CD4-positive, alpha-beta T cell treated with Interleukin-1 beta for 1 hour (primary cell): Measurements from ENCODE around the gene APEH.

Experiments used
- DNase-seq, 2 donors: peaks; one replicate each; pipeline ENCODE4 v3.0.0-alpha.2; 2020 to 2022

Gene APEH

DNA sequence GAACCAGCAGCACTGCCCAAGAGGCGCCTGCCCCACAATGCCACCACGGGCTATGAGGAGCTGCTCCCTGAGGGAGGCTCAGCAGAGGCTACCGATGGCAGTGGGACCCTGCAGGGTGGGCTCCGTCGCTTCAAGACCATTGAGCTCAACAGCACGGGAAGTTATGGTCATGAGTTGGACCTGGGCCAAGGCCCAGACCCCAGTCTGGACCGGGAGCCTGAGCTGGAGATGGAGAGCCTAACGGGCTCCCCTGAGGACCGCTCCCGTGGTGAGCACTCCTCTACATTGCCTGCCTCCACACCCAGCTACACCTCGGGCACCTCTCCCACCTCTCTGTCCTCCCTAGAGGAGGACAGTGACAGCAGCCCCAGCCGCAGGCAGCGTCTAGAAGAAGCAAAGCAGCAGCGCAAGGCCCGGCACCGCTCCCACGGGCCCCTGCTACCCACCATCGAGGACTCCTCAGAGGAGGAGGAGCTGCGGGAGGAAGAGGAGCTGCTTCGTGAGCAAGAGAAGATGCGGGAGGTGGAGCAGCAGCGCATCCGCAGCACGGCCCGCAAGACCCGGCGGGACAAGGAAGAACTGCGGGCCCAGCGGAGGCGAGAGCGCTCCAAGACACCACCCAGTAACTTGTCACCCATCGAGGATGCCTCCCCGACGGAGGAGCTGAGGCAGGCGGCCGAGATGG lies 21.8 kb upstream of the APEH start:
- DNase-seq: no peak

DNA sequence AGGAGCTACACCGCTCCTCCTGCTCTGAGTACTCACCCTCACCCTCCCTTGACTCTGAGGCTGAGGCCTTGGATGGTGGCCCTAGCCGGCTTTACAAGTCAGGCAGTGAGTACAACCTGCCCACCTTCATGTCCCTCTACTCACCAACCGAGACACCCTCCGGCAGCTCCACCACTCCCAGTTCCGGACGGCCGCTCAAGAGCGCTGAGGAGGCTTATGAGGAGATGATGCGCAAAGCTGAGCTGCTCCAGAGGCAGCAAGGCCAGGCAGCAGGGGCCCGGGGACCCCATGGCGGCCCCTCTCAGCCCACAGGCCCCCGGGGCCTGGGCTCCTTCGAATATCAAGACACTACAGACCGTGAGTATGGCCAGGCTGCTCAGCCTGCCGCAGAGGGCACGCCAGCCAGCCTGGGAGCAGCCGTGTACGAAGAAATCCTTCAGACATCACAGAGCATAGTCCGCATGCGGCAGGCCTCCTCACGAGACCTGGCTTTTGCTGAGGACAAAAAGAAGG lies 21.2 kb upstream of the APEH start:
- no peak for DNase-seq

DNA sequence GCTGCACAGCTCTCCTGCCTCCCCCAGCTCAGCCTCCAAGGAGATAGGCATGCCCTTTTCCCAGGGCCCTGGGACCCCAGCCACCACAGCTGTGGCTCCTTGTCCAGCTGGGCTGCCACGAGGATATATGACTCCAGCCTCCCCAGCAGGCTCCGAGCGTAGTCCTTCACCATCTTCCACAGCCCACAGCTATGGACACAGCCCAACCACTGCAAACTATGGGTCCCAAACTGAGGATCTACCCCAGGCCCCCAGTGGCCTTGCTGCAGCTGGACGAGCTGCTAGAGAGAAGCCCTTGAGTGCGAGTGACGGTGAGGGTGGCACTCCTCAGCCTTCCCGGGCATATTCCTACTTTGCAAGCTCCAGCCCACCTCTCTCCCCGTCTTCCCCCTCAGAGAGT lies 20.5 kb upstream of the APEH start:
- no peak for DNase-seq

DNA sequence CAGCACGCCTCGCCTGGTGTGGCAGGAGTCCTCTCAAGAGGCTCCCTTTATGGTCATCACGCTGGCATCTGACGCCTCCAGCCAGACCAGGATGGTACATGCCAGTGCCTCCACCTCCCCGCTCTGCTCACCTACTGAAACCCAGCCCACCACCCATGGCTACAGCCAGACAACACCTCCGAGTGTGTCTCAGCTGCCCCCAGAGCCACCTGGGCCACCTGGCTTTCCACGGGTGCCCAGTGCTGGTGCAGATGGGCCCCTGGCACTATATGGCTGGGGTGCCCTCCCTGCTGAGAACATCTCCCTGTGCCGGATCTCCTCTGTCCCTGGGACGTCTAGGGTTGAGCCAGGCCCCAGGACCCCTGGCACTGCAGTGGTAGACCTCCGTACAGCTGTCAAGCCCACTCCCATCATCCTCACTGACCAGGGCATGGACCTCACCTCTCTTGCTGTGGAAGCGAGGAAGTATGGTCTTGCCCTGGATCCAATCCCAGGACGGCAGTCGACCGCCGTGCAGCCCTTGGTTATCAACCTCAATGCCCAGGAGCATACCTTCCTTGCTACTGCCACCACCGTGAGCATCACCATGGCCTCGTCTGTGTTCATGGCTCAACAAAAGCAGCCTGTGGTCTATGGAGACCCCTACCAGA lies 19.9 kb upstream of the APEH start:
- DNase-seq: no peak

DNA sequence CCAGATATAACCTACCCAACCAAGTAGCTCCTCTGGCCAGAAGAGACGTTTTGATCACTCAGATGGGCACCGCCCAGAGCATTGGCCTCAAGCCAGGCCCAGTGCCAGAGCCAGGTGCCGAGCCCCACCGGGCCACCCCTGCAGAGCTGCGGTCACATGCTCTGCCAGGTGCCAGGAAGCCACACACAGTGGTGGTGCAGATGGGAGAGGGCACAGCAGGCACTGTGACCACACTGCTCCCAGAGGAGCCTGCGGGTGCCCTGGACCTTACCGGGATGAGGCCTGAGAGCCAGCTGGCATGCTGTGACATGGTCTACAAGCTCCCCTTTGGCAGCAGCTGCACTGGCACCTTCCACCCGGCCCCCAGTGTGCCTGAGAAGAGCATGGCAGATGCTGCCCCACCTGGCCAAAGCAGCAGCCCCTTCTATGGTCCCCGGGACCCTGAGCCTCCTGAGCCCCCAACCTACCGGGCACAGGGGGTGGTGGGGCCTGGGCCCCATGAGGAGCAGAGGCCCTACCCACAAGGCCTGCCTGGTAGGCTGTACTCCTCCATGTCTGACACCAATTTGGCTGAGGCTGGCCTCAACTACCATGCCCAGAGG lies 19.1 kb upstream of the APEH start:
- DNase-seq: no peak

DNA sequence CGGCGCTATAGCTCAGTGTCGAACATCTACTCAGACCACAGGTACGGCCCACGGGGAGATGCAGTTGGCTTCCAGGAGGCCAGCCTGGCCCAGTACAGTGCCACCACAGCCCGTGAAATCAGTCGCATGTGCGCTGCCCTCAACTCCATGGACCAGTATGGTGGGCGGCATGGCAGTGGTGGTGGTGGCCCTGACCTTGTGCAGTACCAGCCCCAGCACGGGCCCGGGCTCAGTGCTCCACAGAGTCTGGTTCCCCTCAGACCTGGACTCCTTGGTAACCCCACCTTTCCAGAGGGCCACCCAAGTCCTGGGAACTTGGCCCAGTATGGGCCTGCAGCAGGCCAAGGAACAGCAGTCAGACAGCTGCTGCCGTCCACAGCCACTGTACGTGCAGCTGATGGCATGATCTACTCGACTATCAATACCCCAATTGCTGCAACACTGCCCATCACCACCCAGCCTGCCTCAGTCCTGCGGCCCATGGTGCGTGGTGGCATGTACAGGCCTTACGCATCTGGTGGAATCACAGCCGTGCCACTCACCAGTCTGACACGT lies 18.3 kb upstream of the APEH start:
- DNase-seq: no peak

DNA sequence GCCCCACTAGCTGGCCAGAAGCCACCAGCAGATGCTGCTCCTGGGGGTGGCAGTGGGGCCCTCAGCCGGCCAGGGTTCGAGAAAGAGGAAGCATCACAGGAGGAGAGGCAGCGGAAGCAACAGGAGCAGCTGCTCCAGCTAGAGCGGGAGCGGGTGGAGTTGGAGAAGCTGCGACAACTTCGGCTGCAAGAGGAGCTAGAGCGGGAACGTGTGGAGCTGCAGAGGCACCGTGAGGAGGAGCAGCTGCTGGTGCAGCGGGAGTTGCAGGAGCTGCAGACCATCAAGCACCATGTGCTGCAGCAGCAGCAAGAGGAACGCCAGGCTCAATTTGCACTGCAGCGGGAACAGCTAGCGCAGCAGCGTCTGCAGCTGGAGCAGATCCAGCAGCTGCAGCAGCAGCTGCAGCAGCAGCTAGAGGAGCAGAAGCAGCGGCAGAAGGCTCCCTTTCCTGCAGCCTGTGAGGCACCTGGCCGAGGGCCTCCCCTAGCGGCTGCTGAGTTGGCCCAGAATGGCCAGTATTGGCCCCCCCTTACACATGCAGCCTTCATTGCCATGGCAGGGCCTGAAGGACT lies 17.5 kb upstream of the APEH start:
- DNase-seq: no peak

DNA sequence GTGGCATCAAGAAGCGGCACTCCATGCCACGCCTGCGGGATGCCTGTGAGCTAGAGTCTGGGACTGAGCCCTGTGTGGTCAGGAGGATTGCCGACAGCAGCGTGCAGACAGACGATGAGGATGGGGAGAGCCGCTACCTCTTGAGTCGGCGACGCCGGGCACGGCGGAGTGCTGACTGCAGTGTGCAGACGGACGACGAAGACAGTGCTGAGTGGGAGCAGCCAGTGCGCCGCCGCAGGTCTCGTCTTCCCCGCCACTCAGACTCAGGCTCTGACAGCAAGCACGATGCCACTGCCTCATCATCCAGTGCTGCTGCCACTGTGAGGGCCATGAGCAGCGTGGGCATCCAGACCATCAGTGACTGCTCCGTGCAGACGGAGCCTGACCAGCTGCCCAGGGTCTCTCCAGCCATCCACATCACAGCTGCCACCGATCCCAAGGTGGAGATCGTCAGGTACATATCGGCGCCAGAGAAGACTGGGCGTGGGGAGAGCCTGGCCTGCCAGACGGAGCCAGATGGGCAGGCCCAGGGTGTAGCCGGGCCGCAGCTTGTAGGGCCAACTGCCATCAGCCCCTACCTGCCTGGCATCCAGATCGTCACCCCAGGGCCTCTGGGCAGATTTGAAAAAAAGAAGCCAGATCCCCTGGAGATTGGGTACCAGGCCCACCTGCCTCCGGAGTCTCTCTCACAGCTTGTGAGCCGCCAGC lies 16.8 kb upstream of the APEH start:
- DNase-seq: no peak

DNA sequence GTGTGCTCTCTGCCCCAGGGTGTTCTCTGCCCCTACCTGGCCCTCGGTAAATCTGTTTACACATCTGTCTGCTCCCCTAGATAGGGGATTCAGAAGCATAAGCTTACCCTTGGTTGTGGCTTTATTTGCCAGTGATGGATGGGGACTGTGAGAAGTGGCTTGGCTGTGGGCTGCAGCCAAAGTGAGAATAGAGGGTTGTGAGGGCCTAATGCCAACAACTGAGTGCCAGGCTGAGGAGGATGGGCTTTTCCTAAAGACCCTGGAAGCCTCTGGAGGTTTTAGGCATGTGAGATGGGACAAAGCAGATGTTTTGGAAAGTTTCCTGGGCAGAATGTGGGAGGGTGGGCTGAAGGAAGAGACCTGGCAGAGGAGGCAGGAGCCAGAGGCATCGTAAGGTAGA lies 15.4 kb upstream of the APEH start:
- no peak for DNase-seq

DNA sequence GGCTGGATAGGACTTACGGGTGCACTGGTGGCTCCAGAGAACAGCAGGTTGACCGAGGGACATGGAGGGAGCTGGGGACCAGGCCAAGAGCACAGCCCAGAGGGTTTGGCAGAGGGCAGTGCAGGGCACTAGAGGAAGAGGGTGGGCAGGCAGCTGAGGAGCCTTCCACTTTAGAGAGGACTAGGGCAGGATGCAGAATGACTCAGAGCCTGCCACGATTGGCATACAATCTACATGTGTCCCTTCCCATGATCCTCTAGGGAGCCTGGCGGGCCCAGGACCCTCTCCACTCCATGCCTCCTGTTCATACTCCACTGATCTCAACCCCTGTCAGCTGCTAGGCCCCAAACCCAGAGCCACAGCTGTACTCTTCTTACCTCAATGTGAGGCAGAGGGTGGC lies 14.4 kb upstream of the APEH start:
- no peak for DNase-seq

DNA sequence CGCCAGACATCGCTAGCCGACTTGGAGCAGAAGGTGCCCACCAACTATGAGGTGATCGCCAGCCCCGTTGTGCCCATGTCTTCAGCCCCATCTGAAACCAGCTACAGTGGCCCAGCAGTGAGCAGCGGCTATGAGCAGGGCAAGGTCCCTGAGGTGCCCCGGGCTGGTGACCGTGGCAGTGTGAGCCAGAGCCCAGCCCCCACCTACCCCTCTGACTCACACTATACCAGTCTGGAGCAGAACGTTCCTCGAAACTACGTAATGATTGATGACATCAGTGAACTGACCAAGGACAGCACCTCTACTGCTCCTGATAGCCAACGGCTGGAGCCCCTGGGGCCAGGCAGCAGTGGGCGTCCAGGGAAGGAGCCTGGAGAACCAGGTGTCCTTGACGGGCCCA lies 12.9 kb upstream of the APEH start:
- no peak for DNase-seq

DNA sequence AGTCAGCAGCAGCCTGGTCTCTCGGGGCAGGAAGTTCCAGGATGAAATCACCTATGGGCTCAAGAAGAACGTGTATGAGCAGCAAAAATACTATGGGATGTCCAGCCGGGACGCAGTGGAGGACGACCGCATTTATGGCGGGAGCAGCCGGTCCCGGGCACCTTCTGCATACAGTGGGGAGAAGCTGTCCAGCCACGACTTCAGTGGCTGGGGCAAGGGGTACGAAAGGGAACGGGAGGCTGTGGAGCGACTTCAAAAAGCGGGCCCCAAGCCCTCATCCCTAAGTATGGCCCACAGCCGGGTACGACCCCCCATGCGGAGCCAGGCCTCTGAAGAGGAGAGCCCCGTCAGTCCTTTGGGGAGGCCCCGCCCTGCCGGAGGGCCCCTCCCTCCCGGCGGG lies 12.1 kb upstream of the APEH start:
- DNase-seq: no peak

DNA sequence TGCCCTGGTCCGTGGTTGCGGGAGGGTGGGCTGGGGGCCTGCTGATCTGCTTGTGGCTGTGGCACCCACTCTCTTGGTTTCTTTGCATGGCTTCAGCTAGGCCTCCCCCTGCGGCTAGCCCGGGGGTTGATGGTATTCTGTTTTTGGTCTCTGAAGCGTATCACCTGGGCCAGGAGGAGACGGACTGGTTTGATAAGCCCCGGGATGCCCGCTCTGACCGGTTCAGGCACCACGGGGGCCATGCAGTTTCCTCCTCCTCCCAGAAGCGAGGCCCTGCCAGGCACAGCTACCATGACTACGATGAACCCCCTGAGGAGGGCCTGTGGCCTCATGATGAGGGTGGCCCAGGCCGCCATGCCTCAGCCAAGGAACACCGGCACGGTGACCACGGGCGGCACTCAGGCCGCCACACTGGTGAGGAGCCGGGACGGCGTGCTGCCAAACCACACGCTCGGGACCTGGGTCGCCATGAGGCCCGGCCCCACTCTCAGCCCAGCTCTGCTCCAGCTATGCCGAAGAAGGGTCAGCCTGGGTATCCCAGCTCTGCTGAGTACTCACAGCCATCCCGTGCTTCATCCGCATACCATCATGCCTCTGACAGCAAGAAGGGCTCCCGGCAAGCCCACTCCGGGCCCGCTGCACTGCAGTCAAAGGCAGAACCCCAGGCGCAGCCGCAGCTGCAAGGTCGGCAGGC lies 11.3 kb upstream of the APEH start:
- no peak for DNase-seq

DNA sequence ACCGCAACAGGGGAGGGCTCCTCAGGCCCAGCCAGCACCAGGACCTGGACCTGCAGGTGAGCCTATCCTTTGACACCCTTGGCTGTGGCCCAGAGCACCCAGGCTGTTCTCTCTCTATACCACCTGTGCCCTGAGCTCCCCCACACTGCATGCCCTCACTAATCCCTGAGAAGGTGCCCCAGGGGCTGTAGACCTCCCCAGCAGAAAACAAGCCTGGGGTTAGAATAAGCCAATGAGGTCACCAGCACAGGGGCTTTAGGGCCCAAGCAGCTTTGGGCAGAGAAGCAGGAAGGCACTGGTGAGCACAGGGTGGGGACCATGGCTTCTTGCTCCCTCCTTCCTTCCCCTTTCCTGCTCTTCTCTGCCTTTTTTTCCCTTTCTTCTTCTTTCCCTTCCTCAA lies 10.3 kb upstream of the APEH start:
- no peak for DNase-seq

DNA sequence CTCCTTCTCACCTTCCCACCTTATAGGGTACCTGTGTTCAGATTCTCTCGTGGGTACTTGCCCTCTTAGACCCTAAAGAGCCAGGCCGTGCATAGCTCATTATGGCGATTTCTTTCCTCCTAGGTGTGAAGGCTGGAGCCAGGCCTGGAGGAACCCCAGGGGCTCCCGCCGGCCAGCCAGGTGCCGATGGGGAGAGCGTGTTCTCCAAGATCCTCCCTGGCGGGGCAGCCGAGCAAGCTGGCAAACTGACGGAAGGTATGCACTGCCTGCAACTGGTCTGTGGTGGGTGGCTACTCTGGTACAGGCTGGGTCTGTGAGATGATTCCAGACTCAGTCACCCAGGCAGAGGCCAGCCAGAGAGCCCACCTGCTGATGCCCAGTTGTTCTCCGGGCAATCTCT lies 9.9 kb upstream of the APEH start:
- DNase-seq: no peak

DNA sequence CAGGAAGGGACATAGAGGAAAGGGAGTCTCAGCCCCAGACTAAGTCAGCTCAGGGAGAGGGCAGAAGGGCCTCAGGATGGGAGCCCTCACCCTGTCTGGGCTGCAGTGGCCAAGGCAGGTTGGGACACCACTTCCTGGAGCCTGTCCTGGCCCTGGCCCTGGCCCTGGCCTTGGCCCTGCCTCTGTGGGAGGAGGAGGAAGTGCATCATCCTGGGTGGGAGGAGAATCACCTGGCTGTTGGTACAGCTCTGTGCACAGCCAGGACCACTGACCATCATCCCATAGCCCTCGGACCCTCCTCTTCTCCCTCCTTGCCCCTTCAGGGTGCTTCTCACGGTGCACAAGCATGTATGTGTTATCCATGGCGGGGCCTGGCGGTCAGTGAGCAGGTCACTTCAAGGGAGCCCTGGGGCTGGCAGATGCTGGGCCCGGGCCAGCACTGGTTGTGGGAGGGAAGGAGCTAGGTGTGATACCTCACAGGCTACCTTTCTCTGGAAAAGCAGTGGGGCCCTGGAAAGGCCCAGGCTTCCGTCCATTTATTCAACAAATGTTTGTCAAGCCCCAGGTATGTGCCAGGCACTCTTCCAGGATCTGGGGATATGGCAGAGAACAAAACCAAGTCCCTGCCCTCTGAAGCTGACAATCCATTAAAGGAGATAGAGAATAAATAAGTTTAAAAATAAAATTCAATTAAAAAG lies 8.2 kb upstream of the APEH start:
- no peak for DNase-seq

DNA sequence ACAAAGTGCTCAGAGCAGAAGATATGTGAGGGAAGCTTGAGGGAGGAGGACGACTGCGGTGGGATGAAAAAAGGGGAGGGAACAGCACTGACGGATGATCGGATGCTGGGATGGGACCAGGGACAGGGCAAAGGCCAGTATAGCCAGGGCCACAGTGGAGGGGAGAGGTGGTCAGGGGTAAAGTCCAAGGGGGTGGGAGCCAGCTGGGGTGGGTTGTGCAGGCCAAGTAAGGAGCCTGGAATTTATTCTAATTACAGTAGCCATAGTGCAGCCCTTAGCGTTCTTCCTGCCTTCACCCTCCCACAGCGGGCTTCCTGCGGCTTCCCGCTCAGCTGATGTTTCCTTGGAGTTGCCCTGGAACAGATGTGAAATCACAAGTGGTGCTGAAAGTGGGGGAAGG lies 7.6 kb upstream of the APEH start:
- DNase-seq: no peak

DNA sequence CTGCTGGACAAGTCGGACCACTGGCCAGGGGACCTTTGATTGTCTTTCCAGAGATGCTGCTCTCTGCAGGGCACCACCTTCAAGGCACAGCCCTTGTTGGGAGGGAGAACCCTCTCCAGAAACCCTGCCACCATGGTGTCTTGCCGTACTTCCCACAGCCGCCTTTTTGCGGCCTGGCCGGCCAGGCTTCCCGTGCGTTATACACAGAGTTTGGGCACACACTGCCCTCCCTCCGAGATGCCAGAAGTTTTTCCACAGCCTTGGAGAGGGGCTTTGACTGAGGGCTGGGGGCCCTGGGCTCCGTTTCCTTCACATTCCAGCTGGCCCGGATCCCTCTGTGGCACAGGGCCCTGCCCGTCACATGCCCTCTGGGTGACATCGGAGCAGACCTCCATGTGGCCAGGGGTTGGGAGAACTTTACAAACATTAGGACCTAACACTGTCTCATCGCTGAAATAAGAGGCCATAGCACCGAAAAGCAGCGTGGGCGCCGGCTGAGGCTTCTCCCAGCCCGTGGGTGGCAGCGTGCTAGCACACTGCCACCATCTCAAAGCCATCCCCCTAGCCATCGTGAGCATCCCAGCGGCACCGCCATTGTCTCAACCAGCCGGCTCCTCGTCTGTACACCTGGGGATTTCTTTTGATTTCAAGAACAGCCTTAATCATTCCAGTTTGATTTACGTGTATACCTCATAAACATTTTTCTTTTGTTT lies 6.3 kb upstream of the APEH start:
- DNase-seq: no peak

DNA sequence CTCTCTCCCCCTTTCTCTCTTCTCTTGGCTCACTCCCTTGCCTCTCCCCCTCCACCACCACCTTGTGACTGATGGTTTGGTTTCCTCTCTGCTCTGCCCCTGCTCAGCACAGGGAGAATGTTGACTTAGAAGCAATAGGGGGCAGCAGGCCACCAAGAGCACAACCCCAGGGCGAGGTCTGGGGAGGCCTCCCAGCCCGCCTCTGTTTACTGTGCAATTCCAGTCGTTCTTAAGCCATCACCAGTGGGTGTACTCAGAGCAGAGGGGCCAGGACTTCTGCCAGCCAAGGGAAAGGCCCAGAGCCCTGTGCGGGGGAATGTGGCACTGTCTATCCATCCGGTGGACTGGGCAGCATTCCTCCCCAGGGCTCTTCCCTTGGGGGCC lies 5.7 kb upstream of the APEH start:
- DNase-seq: no peak

DNA sequence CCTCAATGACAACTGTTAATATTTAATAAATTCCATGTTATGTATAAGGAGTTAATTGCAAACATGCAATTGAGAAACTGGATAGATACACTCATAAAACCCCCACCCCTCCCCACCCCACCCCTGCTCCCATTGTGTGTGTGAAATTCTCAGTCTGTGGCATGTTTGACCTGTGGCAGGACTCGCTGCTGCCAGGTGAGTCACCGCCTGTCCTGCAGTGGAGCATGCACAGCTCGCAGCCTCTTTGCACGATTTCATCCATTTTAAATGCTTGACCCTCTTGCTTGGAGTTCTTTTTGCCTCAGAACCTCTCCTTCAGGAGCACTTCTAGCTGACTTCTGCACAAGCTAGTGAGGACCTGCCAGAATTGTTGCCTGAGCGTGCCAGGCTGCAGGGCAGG lies 5.3 kb upstream of the APEH start:
- no peak for DNase-seq

DNA sequence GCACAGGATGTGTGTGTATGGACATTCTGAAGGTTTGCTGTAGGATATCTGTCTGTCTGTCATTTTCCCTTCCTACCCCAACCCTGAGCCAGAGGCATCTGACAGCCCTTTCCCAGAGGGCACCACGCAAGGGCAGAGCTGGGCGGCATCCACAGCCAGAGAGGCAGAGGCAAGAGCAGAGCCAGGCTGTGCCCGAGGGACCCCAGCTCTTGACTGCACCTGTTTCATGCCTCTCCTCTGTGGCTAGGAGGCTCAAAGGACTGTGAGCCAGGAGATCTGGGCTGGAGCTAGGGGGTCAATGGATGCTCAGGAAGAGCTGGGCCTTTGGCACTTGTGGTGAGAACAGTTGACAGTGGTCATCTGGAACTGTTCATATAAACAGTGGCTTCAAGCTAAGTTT lies 4.8 kb upstream of the APEH start:
- no peak for DNase-seq
